SK-N-MC (cell line): Measurements from ENCODE around the gene CMTM5.

ENCODE experiments used
- EZH2 ChIP-seq: fragments of 200-600 bp; sonication (generic); IDR thresholded peaks from one replicate; pipeline ENCODE4 v1.6.1; 2017; ENCODE audit warnings: antibody characterized with exemption
- FOXP2 ChIP-seq: optimal IDR thresholded peaks from 2 replicates; pipeline ENCODE3; 2011; ENCODE audit warnings: mild to moderate bottlenecking, moderate library complexity; ENCODE audit not compliant: insufficient read depth; ENCODE audit errors: extremely low read length, control extremely low read depth
- POLR2AphosphoS5 ChIP-seq: IDR thresholded peaks from 2 replicates; pipeline ENCODE4 v1.6.1; 2012; ENCODE audit warnings: mild to moderate bottlenecking, low read depth, low read length, borderline replicate concordance

- TF ChIP-seq POLR2AphosphoS5, result no peak
- TF ChIP-seq EZH2, result no peak
- no peak for TF ChIP-seq FOXP2
These were observed 28.2 kb downstream of the CMTM5 start for GRCh38 chr14:23405096-23405495.
